GM23338 (cell line): ENCODE measurements around the gene PHF21A.

Experiments used
- CREB1 ChIP-seq: fragments of 250-450 bp; sonication (Bioruptor Pico); IDR thresholded peaks from 2 replicates; pipeline ENCODE4 v1.5.0; 2020; ENCODE audit warnings: low read depth, mild to moderate bottlenecking, moderate library complexity
- EZH2 ChIP-seq: fragments of 200-600 bp; sonication (generic); IDR thresholded peaks from one replicate; pipeline ENCODE4 v1.8.0; 2017; ENCODE audit warnings: antibody characterized with exemption, mild to moderate bottlenecking, low read depth; ENCODE audit not compliant: unreplicated experiment
- EZH2phosphoT487 ChIP-seq: fragments of 200-600 bp; sonication (generic); IDR thresholded peaks from one replicate; pipeline ENCODE4 v1.8.1; 2018; ENCODE audit warnings: antibody characterized with exemption; ENCODE audit not compliant: unreplicated experiment
- JUNB ChIP-seq: IDR thresholded peaks from one replicate; pipeline ENCODE4 v1.6.1; 2016; ENCODE audit warnings: antibody characterized with exemption; ENCODE audit not compliant: unreplicated experiment
- POLR2AphosphoS5 ChIP-seq: IDR thresholded peaks from 2 replicates; pipeline ENCODE4 v1.6.1; 2016; ENCODE audit warnings: antibody characterized with exemption, low read depth
- TF ChIP-seq, protein P1 (sequence below), 2 experiments: fragments of 200-600 bp in 1 of 2; sonication (generic) in 1 of 2; conservative IDR thresholded peaks; 2 replicates each; pipeline versions ENCODE4 v1.5.1 to v1.6.1; 2016 to 2017; ENCODE audit warnings: antibody characterized with exemption in 2 of 2, low read depth in 2 of 2, mild to moderate bottlenecking in 2 of 2, moderate library complexity in 1 of 2
- TF ChIP-seq, protein P2 (sequence below): IDR thresholded peaks from one replicate; pipeline ENCODE4 v1.6.1; 2018; ENCODE audit warnings: antibody characterized with exemption; ENCODE audit not compliant: unreplicated experiment
- TF ChIP-seq, protein P3 (sequence below): IDR thresholded peaks from 2 replicates; pipeline ENCODE4 v1.6.1; 2016; ENCODE audit warnings: antibody characterized with exemption

- TF ChIP-seq, protein P1, sequence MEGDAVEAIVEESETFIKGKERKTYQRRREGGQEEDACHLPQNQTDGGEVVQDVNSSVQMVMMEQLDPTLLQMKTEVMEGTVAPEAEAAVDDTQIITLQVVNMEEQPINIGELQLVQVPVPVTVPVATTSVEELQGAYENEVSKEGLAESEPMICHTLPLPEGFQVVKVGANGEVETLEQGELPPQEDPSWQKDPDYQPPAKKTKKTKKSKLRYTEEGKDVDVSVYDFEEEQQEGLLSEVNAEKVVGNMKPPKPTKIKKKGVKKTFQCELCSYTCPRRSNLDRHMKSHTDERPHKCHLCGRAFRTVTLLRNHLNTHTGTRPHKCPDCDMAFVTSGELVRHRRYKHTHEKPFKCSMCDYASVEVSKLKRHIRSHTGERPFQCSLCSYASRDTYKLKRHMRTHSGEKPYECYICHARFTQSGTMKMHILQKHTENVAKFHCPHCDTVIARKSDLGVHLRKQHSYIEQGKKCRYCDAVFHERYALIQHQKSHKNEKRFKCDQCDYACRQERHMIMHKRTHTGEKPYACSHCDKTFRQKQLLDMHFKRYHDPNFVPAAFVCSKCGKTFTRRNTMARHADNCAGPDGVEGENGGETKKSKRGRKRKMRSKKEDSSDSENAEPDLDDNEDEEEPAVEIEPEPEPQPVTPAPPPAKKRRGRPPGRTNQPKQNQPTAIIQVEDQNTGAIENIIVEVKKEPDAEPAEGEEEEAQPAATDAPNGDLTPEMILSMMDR (conservative IDR thresholded peaks at IDR 0.05; ENCODE audit: low read depth in 2 of 2) = no peak
- TF ChIP-seq CREB1 (CRISPR knock-in tag) = no peak
- TF ChIP-seq EZH2phosphoT487 = no peak
- TF ChIP-seq EZH2 = no peak
- TF ChIP-seq, protein P2, sequence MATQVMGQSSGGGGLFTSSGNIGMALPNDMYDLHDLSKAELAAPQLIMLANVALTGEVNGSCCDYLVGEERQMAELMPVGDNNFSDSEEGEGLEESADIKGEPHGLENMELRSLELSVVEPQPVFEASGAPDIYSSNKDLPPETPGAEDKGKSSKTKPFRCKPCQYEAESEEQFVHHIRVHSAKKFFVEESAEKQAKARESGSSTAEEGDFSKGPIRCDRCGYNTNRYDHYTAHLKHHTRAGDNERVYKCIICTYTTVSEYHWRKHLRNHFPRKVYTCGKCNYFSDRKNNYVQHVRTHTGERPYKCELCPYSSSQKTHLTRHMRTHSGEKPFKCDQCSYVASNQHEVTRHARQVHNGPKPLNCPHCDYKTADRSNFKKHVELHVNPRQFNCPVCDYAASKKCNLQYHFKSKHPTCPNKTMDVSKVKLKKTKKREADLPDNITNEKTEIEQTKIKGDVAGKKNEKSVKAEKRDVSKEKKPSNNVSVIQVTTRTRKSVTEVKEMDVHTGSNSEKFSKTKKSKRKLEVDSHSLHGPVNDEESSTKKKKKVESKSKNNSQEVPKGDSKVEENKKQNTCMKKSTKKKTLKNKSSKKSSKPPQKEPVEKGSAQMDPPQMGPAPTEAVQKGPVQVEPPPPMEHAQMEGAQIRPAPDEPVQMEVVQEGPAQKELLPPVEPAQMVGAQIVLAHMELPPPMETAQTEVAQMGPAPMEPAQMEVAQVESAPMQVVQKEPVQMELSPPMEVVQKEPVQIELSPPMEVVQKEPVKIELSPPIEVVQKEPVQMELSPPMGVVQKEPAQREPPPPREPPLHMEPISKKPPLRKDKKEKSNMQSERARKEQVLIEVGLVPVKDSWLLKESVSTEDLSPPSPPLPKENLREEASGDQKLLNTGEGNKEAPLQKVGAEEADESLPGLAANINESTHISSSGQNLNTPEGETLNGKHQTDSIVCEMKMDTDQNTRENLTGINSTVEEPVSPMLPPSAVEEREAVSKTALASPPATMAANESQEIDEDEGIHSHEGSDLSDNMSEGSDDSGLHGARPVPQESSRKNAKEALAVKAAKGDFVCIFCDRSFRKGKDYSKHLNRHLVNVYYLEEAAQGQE = no peak
- TF ChIP-seq POLR2AphosphoS5 = no peak
- TF ChIP-seq JUNB = no peak
- TF ChIP-seq, protein P3, sequence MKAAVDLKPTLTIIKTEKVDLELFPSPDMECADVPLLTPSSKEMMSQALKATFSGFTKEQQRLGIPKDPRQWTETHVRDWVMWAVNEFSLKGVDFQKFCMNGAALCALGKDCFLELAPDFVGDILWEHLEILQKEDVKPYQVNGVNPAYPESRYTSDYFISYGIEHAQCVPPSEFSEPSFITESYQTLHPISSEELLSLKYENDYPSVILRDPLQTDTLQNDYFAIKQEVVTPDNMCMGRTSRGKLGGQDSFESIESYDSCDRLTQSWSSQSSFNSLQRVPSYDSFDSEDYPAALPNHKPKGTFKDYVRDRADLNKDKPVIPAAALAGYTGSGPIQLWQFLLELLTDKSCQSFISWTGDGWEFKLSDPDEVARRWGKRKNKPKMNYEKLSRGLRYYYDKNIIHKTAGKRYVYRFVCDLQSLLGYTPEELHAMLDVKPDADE = no peak
Measured at GRCh38 chr11:45948356-45948755, 172.9 kb downstream of the PHF21A start.
